Neural cell (in vitro differentiated cells): ENCODE data around the gene GOLGA2. TPM values are rescaled to one million over a fixed set of nuclear protein-coding genes. Genes with fewer than 3 reads are reported as not detected.

Experiments
- H2AFZ ChIP-seq: fragments of 200-600, 300-800 bp; sonication (generic), shearing (Covaris generic); 2 replicates; pipeline ENCODE4 v1.6.0; 2014; ENCODE audit warnings: low read depth, mild to moderate bottlenecking, antibody characterized with exemption, low read length, moderate library complexity
- H3F3A ChIP-seq: fragments of 200-600 bp; shearing (Covaris generic); 2 replicates; pipeline ENCODE4 v1.6.1; 2016; ENCODE audit warnings: mild to moderate bottlenecking, moderate library complexity, mixed read lengths, antibody characterized with exemption, low read length; ENCODE audit not compliant: insufficient read depth, poor library complexity, severe bottlenecking
- H3K27ac ChIP-seq: fragments of 200-600, 300-800 bp; sonication (generic), shearing (Covaris generic); 2 replicates; pipeline ENCODE4 v1.5.1; 2014; ENCODE audit warnings: mild to moderate bottlenecking, low read length, moderate library complexity
- H3K27me3 ChIP-seq: fragments of 300-800, 200-600 bp; sonication (generic), shearing (Covaris generic); 2 replicates; pipeline ENCODE4 v1.6.0; 2014; ENCODE audit warnings: mild to moderate bottlenecking, low read depth, low read length, moderate library complexity; ENCODE audit not compliant: insufficient read depth
- H3K36me3 ChIP-seq: fragments of 300-800, 200-600 bp; sonication (generic), shearing (Covaris generic); 2 replicates; pipeline ENCODE4 v1.5.1; 2014; ENCODE audit warnings: mild to moderate bottlenecking, antibody characterized with exemption, low read length, moderate library complexity; ENCODE audit not compliant: insufficient read depth
- H3K4me2 ChIP-seq: fragments of 300-800, 200-600 bp; sonication (generic), shearing (Covaris generic); 2 replicates; pipeline ENCODE4 v1.6.0; 2014; ENCODE audit warnings: mild to moderate bottlenecking, low read length
- H3K4me3 ChIP-seq: fragments of 300-800, 200-600 bp; sonication (generic), shearing (Covaris generic); 2 replicates; pipeline ENCODE4 v1.5.1; 2014; ENCODE audit warnings: mild to moderate bottlenecking, low read length, moderate library complexity
- H3K79me2 ChIP-seq: fragments of 200-600 bp; shearing (Covaris generic); replicated peaks from 2 replicates; pipeline ENCODE4 v1.6.0; 2014; ENCODE audit warnings: mild to moderate bottlenecking, low read length, moderate library complexity; ENCODE audit not compliant: insufficient read depth
- H3K9ac ChIP-seq: fragments of 300-800, 200-600 bp; sonication (generic), shearing (Covaris generic); 2 replicates; pipeline ENCODE4 v1.6.1; 2016; ENCODE audit warnings: mild to moderate bottlenecking, low read length, mixed read lengths
- H3K9me2 ChIP-seq: fragments of 200-600 bp; shearing (Covaris generic); 2 replicates; pipeline ENCODE4 v1.6.1; 2016; ENCODE audit warnings: mild to moderate bottlenecking, low read length, mixed read lengths; ENCODE audit not compliant: insufficient read depth
- H3K9me3 ChIP-seq: fragments of 200-600, 300-800 bp; sonication (generic), shearing (Covaris generic); 2 replicates; pipeline ENCODE4 v1.6.1; 2016; ENCODE audit warnings: mild to moderate bottlenecking, mixed run types, low read length, moderate library complexity, mixed read lengths
- H4K20me1 ChIP-seq: fragments of 200-600 bp; shearing (Covaris generic); 2 replicates; pipeline ENCODE4 v1.6.1; 2016; ENCODE audit warnings: mild to moderate bottlenecking, mixed run types; ENCODE audit not compliant: insufficient read depth
- EP300 ChIP-seq: fragments of 450-650 bp; conservative IDR thresholded peaks from 2 replicates; pipeline ENCODE4 v1.6.1; 2014; ENCODE audit warnings: antibody characterized with exemption, mild to moderate bottlenecking, moderate library complexity; ENCODE audit not compliant: poor library complexity, severe bottlenecking
- EZH2 ChIP-seq: fragments of 200-600, 300-800 bp; shearing (Covaris generic), sonication (generic); IDR thresholded peaks from 2 replicates; pipeline ENCODE4 v1.6.1; 2014; ENCODE audit warnings: antibody characterized with exemption, low read length, borderline replicate concordance, mild to moderate bottlenecking; ENCODE audit not compliant: insufficient read depth, poor library complexity, severe bottlenecking
- MXI1 ChIP-seq: fragments of 450-650 bp; conservative IDR thresholded peaks from 2 replicates; pipeline ENCODE4 v1.6.1; 2014; ENCODE audit warnings: antibody characterized with exemption, mild to moderate bottlenecking; ENCODE audit not compliant: poor library complexity, severe bottlenecking
- POLR2AphosphoS5 ChIP-seq: IDR thresholded peaks from 2 replicates; pipeline ENCODE4 v1.6.1; 2012
- RAD21 ChIP-seq: fragments of 450-650 bp; conservative IDR thresholded peaks from 2 replicates; pipeline ENCODE4 v1.6.1; 2014; ENCODE audit warnings: antibody characterized with exemption, mild to moderate bottlenecking, moderate library complexity
- SMC3 ChIP-seq: fragments of 450-650 bp; conservative IDR thresholded peaks from 2 replicates; pipeline ENCODE4 v1.6.1; 2014; ENCODE audit warnings: antibody characterized with exemption, mild to moderate bottlenecking, moderate library complexity; ENCODE audit not compliant: poor library complexity
- TAF1 ChIP-seq: IDR thresholded peaks from 2 replicates; pipeline ENCODE4 v1.6.1; 2012; ENCODE audit warnings: low read depth
- polyA plus RNA-seq: library from polyadenylated mRNA; depleted of rRNA; stranded (reverse); fragments of >200 nt; gene quantifications from 2 replicates; pipeline ENCODE4 v1.2.3, GENCODE V29; 2014
- TF ChIP-seq, protein P1 (sequence below): fragments of 450-650 bp; IDR thresholded peaks from 2 replicates; pipeline ENCODE4 v1.5.1; 2014; ENCODE audit warnings: antibody characterized with exemption, mild to moderate bottlenecking, moderate library complexity; ENCODE audit not compliant: poor library complexity, severe bottlenecking
- TF ChIP-seq, protein P2 (sequence below): IDR thresholded peaks from 2 replicates; pipeline ENCODE4 v1.6.1; 2012; ENCODE audit warnings: borderline replicate concordance

The GOLGA2 gene
- polyA plus RNA-seq, 1 donor from 2014 or later = 46.3 TPM

DNA sequence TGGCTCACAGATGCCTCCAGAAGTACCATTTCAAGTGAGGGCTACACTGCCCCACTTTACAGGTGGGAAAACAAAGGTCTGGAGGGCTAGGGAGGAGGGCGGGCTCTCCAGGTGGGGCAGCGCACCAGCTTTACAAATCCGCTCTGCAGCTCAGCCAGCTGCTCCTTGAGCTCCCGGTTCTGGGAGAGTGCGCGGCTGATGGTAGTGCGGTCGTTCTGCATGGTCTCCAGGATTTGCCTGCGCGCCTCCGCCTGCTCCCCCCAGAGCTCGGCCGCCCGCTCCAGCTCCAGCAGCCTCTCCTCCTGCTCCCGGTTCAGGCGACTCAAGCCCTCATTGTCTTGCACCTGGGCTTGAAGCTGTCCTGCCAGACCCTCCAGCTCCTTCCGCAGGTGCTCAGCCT lies 15.5 kb downstream of the GOLGA2 start:
- Histone ChIP-seq H3K27ac (no peak overlapping the region), H3K36me3 (no peaks in the 10 kb centered on the region)

DNA sequence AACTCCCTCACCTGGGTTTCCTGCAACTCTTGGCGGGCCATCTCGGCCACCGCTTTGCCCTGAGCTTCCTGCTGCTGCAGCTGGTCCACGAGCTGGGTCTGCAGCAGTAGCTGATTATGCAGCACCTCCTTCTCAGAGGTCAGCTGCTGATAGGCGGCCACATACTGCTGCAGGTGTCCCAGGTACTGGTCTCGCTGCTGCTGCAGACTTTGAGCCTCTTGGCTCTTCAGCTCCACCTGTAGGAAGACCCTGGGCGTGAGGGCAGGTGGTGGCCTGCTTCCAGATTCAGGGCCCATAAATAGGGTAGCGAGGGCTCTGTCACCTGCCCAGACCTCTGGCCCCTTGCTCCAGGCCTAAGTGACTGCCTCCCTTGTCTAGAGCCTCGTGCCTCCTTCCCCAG lies 16.7 kb downstream of the GOLGA2 start:
- Histone ChIP-seq H3K27ac (no peak overlapping the region), H4K20me1 (no peaks in the 10 kb centered on the region), H3K79me2 (no peaks in the 10 kb centered on the region), H3K9me3 (no peaks in the 10 kb centered on the region), H3K27me3 (no peaks in the 10 kb centered on the region), H3K4me2 (no peak overlapping the region), H3K36me3 (no peaks in the 10 kb centered on the region), H3F3A (no peaks in the 10 kb centered on the region), H3K4me3 (no peak overlapping the region), H3K9me2 (no peaks in the 10 kb centered on the region), H2AFZ (no peak overlapping the region), H3K9ac (no peak overlapping the region)
- TF ChIP-seq SMC3 = no peak
- no peak for TF ChIP-seq EZH2
- TF ChIP-seq TAF1 = no peak
- TF ChIP-seq RAD21 = no peak
- TF ChIP-seq EP300 = no peak
- no peak for TF ChIP-seq POLR2AphosphoS5
- TF ChIP-seq, protein P1, sequence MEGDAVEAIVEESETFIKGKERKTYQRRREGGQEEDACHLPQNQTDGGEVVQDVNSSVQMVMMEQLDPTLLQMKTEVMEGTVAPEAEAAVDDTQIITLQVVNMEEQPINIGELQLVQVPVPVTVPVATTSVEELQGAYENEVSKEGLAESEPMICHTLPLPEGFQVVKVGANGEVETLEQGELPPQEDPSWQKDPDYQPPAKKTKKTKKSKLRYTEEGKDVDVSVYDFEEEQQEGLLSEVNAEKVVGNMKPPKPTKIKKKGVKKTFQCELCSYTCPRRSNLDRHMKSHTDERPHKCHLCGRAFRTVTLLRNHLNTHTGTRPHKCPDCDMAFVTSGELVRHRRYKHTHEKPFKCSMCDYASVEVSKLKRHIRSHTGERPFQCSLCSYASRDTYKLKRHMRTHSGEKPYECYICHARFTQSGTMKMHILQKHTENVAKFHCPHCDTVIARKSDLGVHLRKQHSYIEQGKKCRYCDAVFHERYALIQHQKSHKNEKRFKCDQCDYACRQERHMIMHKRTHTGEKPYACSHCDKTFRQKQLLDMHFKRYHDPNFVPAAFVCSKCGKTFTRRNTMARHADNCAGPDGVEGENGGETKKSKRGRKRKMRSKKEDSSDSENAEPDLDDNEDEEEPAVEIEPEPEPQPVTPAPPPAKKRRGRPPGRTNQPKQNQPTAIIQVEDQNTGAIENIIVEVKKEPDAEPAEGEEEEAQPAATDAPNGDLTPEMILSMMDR = no peak
- TF ChIP-seq MXI1 = no peak
- TF ChIP-seq, protein P2, sequence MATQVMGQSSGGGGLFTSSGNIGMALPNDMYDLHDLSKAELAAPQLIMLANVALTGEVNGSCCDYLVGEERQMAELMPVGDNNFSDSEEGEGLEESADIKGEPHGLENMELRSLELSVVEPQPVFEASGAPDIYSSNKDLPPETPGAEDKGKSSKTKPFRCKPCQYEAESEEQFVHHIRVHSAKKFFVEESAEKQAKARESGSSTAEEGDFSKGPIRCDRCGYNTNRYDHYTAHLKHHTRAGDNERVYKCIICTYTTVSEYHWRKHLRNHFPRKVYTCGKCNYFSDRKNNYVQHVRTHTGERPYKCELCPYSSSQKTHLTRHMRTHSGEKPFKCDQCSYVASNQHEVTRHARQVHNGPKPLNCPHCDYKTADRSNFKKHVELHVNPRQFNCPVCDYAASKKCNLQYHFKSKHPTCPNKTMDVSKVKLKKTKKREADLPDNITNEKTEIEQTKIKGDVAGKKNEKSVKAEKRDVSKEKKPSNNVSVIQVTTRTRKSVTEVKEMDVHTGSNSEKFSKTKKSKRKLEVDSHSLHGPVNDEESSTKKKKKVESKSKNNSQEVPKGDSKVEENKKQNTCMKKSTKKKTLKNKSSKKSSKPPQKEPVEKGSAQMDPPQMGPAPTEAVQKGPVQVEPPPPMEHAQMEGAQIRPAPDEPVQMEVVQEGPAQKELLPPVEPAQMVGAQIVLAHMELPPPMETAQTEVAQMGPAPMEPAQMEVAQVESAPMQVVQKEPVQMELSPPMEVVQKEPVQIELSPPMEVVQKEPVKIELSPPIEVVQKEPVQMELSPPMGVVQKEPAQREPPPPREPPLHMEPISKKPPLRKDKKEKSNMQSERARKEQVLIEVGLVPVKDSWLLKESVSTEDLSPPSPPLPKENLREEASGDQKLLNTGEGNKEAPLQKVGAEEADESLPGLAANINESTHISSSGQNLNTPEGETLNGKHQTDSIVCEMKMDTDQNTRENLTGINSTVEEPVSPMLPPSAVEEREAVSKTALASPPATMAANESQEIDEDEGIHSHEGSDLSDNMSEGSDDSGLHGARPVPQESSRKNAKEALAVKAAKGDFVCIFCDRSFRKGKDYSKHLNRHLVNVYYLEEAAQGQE = no peak

More for the DNA sequence above, 15.5 kb downstream of the GOLGA2 start:
- no peak overlapping the region for H3K4me3 ChIP-seq
- H3F3A ChIP-seq = no peaks in the 10 kb centered on the region
- H3K79me2 ChIP-seq = no peaks in the 10 kb centered on the region
- no peaks in the 10 kb centered on the region for H3K9me3 ChIP-seq
- H3K4me2 ChIP-seq = no peak overlapping the region
- H3K27me3 ChIP-seq = no peaks in the 10 kb centered on the region
- no peaks in the 10 kb centered on the region for H4K20me1 ChIP-seq
- no peak overlapping the region for H3K9ac ChIP-seq
- no peak overlapping the region for H2AFZ ChIP-seq
- H3K9me2 ChIP-seq = no peaks in the 10 kb centered on the region
- TF ChIP-seq POLR2AphosphoS5 (no peak), RAD21 (no peak), EZH2 (no peak), EP300 (no peak), MXI1 (no peak), TAF1 (no peak), SMC3 (no peak)
- TF ChIP-seq, protein P2 = no peak
- TF ChIP-seq, protein P1 = no peak
